Testis (tissue), 2 donors: Measurements from ENCODE around the gene TMEM120B.

ENCODE experiments used
- POLR2A ChIP-seq: fragments of 450-650 bp; IDR thresholded peaks from one replicate; pipeline ENCODE4 v1.6.1; 2017; ENCODE audit warnings: antibody characterized with exemption, mild to moderate bottlenecking, moderate library complexity
- TF ChIP-seq, protein P1 (sequence below), 3 experiments: fragments of 450-650 bp in 2 of 3; fragments of 200-600 bp in 1 of 3; sonication (generic) in 1 of 3; IDR thresholded peaks; one replicate each; pipeline ENCODE4 v1.5.1; 2016 to 2019; ENCODE audit warnings: antibody characterized with exemption in 3 of 3, mild to moderate bottlenecking in 2 of 3, moderate library complexity in 1 of 3

DNA sequence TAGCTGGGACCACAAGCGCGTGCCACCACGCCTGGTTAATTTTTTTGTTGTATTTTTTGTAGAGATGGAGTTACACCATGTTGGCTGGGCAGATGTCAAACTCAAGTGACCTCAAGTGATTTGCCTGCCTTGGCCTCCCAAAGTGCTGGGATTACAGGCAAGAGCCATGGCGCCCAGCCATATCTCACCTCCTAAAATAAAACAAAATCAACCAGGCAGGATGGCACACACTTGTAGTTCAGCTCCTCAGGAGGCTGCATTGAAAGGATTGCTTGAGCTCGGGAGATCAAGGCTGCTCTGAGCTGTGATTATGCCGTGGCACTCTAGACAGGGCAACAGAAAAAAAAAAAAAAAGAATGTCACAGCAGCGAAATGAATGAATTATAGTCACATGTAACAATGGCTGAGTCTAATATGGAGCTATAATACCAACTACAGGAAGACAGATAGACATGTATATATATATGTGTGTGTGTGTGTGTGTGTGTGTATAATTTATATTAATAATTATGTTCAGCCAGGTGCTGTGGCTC is 19.3 kb upstream of the TMEM120B start:
- no peak for TF ChIP-seq POLR2A
- TF ChIP-seq, protein P1, sequence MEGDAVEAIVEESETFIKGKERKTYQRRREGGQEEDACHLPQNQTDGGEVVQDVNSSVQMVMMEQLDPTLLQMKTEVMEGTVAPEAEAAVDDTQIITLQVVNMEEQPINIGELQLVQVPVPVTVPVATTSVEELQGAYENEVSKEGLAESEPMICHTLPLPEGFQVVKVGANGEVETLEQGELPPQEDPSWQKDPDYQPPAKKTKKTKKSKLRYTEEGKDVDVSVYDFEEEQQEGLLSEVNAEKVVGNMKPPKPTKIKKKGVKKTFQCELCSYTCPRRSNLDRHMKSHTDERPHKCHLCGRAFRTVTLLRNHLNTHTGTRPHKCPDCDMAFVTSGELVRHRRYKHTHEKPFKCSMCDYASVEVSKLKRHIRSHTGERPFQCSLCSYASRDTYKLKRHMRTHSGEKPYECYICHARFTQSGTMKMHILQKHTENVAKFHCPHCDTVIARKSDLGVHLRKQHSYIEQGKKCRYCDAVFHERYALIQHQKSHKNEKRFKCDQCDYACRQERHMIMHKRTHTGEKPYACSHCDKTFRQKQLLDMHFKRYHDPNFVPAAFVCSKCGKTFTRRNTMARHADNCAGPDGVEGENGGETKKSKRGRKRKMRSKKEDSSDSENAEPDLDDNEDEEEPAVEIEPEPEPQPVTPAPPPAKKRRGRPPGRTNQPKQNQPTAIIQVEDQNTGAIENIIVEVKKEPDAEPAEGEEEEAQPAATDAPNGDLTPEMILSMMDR (IDR thresholded peaks at IDR 0.05), result no peak
